Measurements from ENCODE around the gene RAB11FIP2.

GRCh38 chr10:118028619-118029018 lies 18.1 kb downstream of the RAB11FIP2 start:
- TF ChIP-seq CTCF (conservative IDR thresholded peaks at IDR 0.05; ENCODE audit: low read length) (no peak), EZH2phosphoT487 (IDR thresholded peaks at IDR 0.05; ENCODE audit: borderline replicate concordance) (no peak)

Measured in Loucy (cell line).